Gastrocnemius medialis (tissue), 4 donors: Measurements from ENCODE around the gene VCX2.

ENCODE experiments used
- CTCF ChIP-seq, 5 experiments: fragments of 450-650 bp in 3 of 5; fragments of 200-600 bp in 2 of 5; sonication (generic) in 2 of 5; IDR thresholded peaks in 4 of 5; conservative IDR thresholded peaks in 1 of 5; 1 replicate in 4 of 5; 2 replicates in 1 of 5; pipeline ENCODE4 v1.5.1; 2016 to 2019; ENCODE audit warnings: antibody characterized with exemption in 5 of 5, mild to moderate bottlenecking in 3 of 5, moderate library complexity in 3 of 5
- POLR2A ChIP-seq, 2 donors: fragments of 450-650 bp; IDR thresholded peaks; one replicate each; pipeline ENCODE4 v1.6.1; 2017; ENCODE audit warnings: antibody characterized with exemption in 2 of 2, mild to moderate bottlenecking in 2 of 2, moderate library complexity in 2 of 2

DNA sequence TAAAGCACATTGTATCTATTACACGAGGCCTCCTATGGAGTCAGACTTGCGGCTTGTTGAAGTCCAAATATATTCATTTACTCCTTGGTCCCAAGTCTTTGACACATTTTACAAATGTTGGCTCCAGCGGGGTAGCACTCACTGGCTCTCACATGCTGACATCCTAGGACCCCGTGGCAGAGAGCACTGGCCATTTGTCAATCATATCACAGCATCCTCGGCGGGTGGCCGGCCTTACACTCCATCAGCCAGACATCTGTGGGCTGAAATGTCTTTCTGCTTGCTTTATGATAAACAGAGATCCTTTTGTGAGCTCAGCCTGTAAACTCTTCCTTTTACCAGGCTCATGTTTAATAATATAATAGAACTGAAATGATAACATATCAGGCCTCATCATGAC lies 25.7 kb upstream of the VCX2 start:
- TF ChIP-seq CTCF (IDR thresholded peaks at IDR 0.05 in 4 of 5, conservative IDR thresholded peaks at IDR 0.05 in 1 of 5): no peak
- no peak for TF ChIP-seq POLR2A (IDR thresholded peaks at IDR 0.05)
